Inflammatory macrophage treated with lipopolysaccharide for 1 hour (primary cell): ENCODE results near the gene ZNF532.
A peak's percentile ranks its signal among the peaks of the same experiment; 100 is the strongest.
"Not testable (repeated sequence)": the region's sequence is repeated elsewhere in the genome, so short reads cannot be mapped to it uniquely, and the experiment has no call there.

Source experiments
- DNase-seq, 2 donors: peaks; one replicate each; pipeline ENCODE4 v3.0.0-alpha.2; 2020 to 2022

Gene ZNF532

GRCh38 chr18:58903533-58903932 lies 38.9 kb downstream of the ZNF532 start:
- no peak for DNase-seq

- DNase-seq = no peak
Observed at GRCh38 chr18:58905777-58906428, 41.2 kb downstream of the ZNF532 start.

- DNase-seq = no peak
Observed at GRCh38 chr18:58908006-58908405, 43.3 kb downstream of the ZNF532 start.

GRCh38 chr18:58909521-58909920 lies 44.8 kb downstream of the ZNF532 start:
- no peak for DNase-seq

- DNase-seq = no peak
Observed at GRCh38 chr18:58911241-58911640, 46.6 kb downstream of the ZNF532 start.

GRCh38 chr18:58911766-58912165 lies 47.1 kb downstream of the ZNF532 start:
- DNase-seq = no peak

- DNase-seq = no peak
Observed at GRCh38 chr18:58915006-58915799, 50.5 kb downstream of the ZNF532 start.

GRCh38 chr18:58915995-58916394 lies 51.3 kb downstream of the ZNF532 start:
- no peak for DNase-seq

- not testable (repeated sequence) for DNase-seq
Observed at GRCh38 chr18:58919934-58920333, 55.3 kb downstream of the ZNF532 start.

GRCh38 chr18:58922995-58923394 lies 58.3 kb downstream of the ZNF532 start:
- no peak for DNase-seq

- DNase-seq = no peak
Observed at GRCh38 chr18:58924473-58924872, 59.8 kb downstream of the ZNF532 start.

- no peak for DNase-seq
Observed at GRCh38 chr18:58927659-58928058, 63.0 kb downstream of the ZNF532 start.

- DNase-seq = no peak
Observed at GRCh38 chr18:58928386-58928785, 63.7 kb downstream of the ZNF532 start.

- no peak for DNase-seq
Observed at GRCh38 chr18:58929206-58929605, 64.5 kb downstream of the ZNF532 start.

GRCh38 chr18:58934356-58934755 lies 69.7 kb downstream of the ZNF532 start:
- no peak for DNase-seq

GRCh38 chr18:58934933-58935577 lies 70.4 kb downstream of the ZNF532 start:
- no peak for DNase-seq

GRCh38 chr18:58937071-58937886 lies 72.6 kb downstream of the ZNF532 start:
- peak; percentile 69 to 77 for DNase-seq

GRCh38 chr18:58937887-58938267 lies 73.2 kb downstream of the ZNF532 start:
- DNase-seq = no peak

GRCh38 chr18:58941426-58942099 lies 76.9 kb downstream of the ZNF532 start:
- no peak for DNase-seq

- DNase-seq = no peak
Observed at GRCh38 chr18:58943896-58944295, 79.2 kb downstream of the ZNF532 start.

GRCh38 chr18:58947136-58947732 lies 82.6 kb downstream of the ZNF532 start:
- DNase-seq = no peak

GRCh38 chr18:58949031-58949430 lies 84.4 kb downstream of the ZNF532 start:
- no peak for DNase-seq
